Kidney epithelial cell (primary cell): ENCODE measurements around the gene ZCCHC17. TPM values are rescaled to one million over a fixed set of nuclear protein-coding genes. Genes with fewer than 3 reads are reported as not detected.

Experiments
- DNase-seq: peaks from one replicate; pipeline ENCODE4 v3.0.0-alpha.2; 2010; ENCODE audit warnings: low read depth
- H3K27me3 ChIP-seq: 2 replicates; pipeline ENCODE4 v1.6.0; 2011; ENCODE audit warnings: low read length; ENCODE audit not compliant: control insufficient read depth, insufficient read depth
- H3K36me3 ChIP-seq: 2 replicates; pipeline ENCODE4 v1.5.1; 2011; ENCODE audit warnings: low read length; ENCODE audit not compliant: control insufficient read depth, insufficient read depth
- H3K4me3 ChIP-seq: 2 replicates; pipeline ENCODE4 v1.5.1; 2011; ENCODE audit warnings: low read depth, mild to moderate bottlenecking, control low read depth, low read length
- CTCF ChIP-seq: IDR thresholded peaks from 2 replicates; pipeline ENCODE4 v1.5.1; 2011; ENCODE audit warnings: mild to moderate bottlenecking, moderate library complexity, low read length, control low read depth, inconsistent platforms; ENCODE audit not compliant: insufficient read depth, poor library complexity, severe bottlenecking
- total RNA-seq: library from RNA; depleted of rRNA; stranded (reverse); fragments of >200 nt; gene quantifications from 2 replicates; pipeline ENCODE4 v1.2.3, GENCODE V29; 2015

The ZCCHC17 gene
- total RNA-seq, 1 donor from 2014 or later = 44.1 TPM

- Histone ChIP-seq H3K27me3 (no peaks in the 10 kb centered on the region), H3K36me3 (no peaks in the 10 kb centered on the region), H3K4me3 (no peak overlapping the region)
- TF ChIP-seq CTCF = no peak
- no peak for DNase-seq
Observed at GRCh38 chr1:31315902-31316301, 19.1 kb downstream of the ZCCHC17 start.

GRCh38 chr1:31318146-31318545, 21.3 kb downstream of the ZCCHC17 start:
- no peaks in the 10 kb centered on the region for H3K27me3 ChIP-seq
- no peak overlapping the region for H3K4me3 ChIP-seq
- no peaks in the 10 kb centered on the region for H3K36me3 ChIP-seq
- TF ChIP-seq CTCF = no peak
- DNase-seq = no peak

GRCh38 chr1:31324093-31324492, 27.3 kb downstream of the ZCCHC17 start:
- Histone ChIP-seq H3K36me3 (no peaks in the 10 kb centered on the region), H3K4me3 (no peak overlapping the region), H3K27me3 (no peaks in the 10 kb centered on the region)
- TF ChIP-seq CTCF = no peak
- DNase-seq = no peak

- DNase-seq = no peak
- H3K36me3 ChIP-seq = no peaks in the 10 kb centered on the region
- TF ChIP-seq CTCF = no peak
- no peaks in the 10 kb centered on the region for H3K27me3 ChIP-seq
- no peak overlapping the region for H3K4me3 ChIP-seq
Observed at GRCh38 chr1:31324992-31325391, 28.2 kb downstream of the ZCCHC17 start.

GRCh38 chr1:31326461-31326860, 29.6 kb downstream of the ZCCHC17 start:
- DNase-seq = no peak
- no peaks in the 10 kb centered on the region for H3K27me3 ChIP-seq
- H3K4me3 ChIP-seq = no peak overlapping the region
- H3K36me3 ChIP-seq = no peaks in the 10 kb centered on the region
- TF ChIP-seq CTCF = no peak

GRCh38 chr1:31327381-31327780, 30.5 kb downstream of the ZCCHC17 start:
- no peak for DNase-seq
- TF ChIP-seq CTCF = no peak
- H3K36me3 ChIP-seq = no peaks in the 10 kb centered on the region

More at GRCh38 chr1:31327381-31327780, 30.5 kb downstream of the ZCCHC17 start:
- Histone ChIP-seq H3K27me3 (no peaks in the 10 kb centered on the region), H3K4me3 (no peak overlapping the region)
